CD4-positive, alpha-beta T cell (primary cell): Measurements from ENCODE around the gene USP12. TPM values are rescaled to one million over a fixed set of nuclear protein-coding genes. Genes with fewer than 3 reads are reported as not detected.

Experiments
- ATAC-seq: fragments of 200-7000 bp; cut with Tn5 transposase; one replicate; pipeline ENCODE4 v1.10.0; 2022; ENCODE audit warnings: mild to moderate bottlenecking; ENCODE audit not compliant: poor library complexity
- CTCF ChIA-PET: fragments of 350-600 bp; sonication (Branson Sonifier 250); formaldehyde crosslinking; loops from one replicate; lab custom pipeline; 2021; ENCODE audit warnings: antibody characterized with exemption, inconsistent platforms; lab: Charles Lee
- POLR2A ChIA-PET: fragments of 350-600 bp; sonication (Branson Sonifier 250); formaldehyde crosslinking; loops from one replicate; lab custom pipeline; 2021; ENCODE audit warnings: antibody characterized with exemption, inconsistent platforms; lab: Charles Lee
- DNase-seq, 14 experiments: peaks; one replicate each; pipeline ENCODE4 v3.0.0-alpha.2; 2013 to 2020; ENCODE audit warnings: mixed read lengths in 2 of 14
- H3K27ac ChIP-seq, 2 donors: one replicate each; pipeline versions ENCODE4 v1.5.1 to v1.7.0; 2013; ENCODE audit warnings: low read length in 2 of 2, low read depth in 1 of 2, mild to moderate bottlenecking in 1 of 2
- H3K27me3 ChIP-seq, 2 experiments: 1 replicate in 1 of 2; 2 replicates in 1 of 2; pipeline versions ENCODE4 v1.6.1 to v1.7.0; 2013; ENCODE audit warnings: low read length in 2 of 2, control low read depth in 1 of 2, mild to moderate bottlenecking in 1 of 2, moderate library complexity in 1 of 2; ENCODE audit not compliant: insufficient read depth in 2 of 2, control insufficient read depth in 1 of 2
- H3K36me3 ChIP-seq: one replicate; pipeline ENCODE4 v1.6.1; 2013; ENCODE audit warnings: low read length, control low read depth; ENCODE audit not compliant: insufficient read depth
- H3K4me1 ChIP-seq: one replicate; pipeline ENCODE4 v1.6.1; 2013; ENCODE audit warnings: low read length, control low read depth; ENCODE audit not compliant: insufficient read depth
- H3K4me3 ChIP-seq: one replicate; pipeline ENCODE4 v1.5.1; 2013; ENCODE audit warnings: mild to moderate bottlenecking, low read length, moderate library complexity
- H3K9me3 ChIP-seq, 2 experiments: 1 replicate in 1 of 2; 2 replicates in 1 of 2; pipeline versions ENCODE4 v1.6.1 to v1.7.0; 2013; ENCODE audit warnings: low read length in 2 of 2, mild to moderate bottlenecking in 2 of 2, control low read depth in 1 of 2, moderate library complexity in 1 of 2; ENCODE audit not compliant: control insufficient read depth in 1 of 2, insufficient read depth in 1 of 2
- H3K27ac Mint-ChIP-seq: one replicate; pipeline ENCODE4 v1.8.0; 2020; ENCODE audit warnings: mixed read lengths
- H3K27me3 Mint-ChIP-seq: one replicate; pipeline ENCODE4 v1.8.0; 2021; ENCODE audit warnings: mixed read lengths
- H3K36me3 Mint-ChIP-seq: one replicate; pipeline ENCODE4 v1.8.0; 2021; ENCODE audit warnings: low read depth, mixed read lengths
- H3K4me1 Mint-ChIP-seq: one replicate; pipeline ENCODE4 v1.8.0; 2021; ENCODE audit warnings: low read depth, mixed read lengths
- H3K4me3 Mint-ChIP-seq: one replicate; pipeline ENCODE4 v1.8.0; 2020; ENCODE audit warnings: mild to moderate bottlenecking, mixed read lengths
- H3K9me3 Mint-ChIP-seq: one replicate; pipeline ENCODE4 v1.8.0; 2020; ENCODE audit warnings: mixed read lengths
- CTCF ChIP-seq: fragments of 200-600 bp; IDR thresholded peaks from one replicate; pipeline ENCODE4 v1.8.0; 2022; ENCODE audit warnings: antibody characterized with exemption, mild to moderate bottlenecking
- intact Hi-C, 2 experiments: fragments of 100-400 bp; cut with DNase I in 1 of 2; cut with micrococcal nuclease in 1 of 2; formaldehyde crosslinking; loops; one replicate each; pipeline versions ENCODE4 v1.15.1 to v1.9.0; 2023 to 2025; cut with DNase I, micrococcal nuclease
- total RNA-seq, 174 experiments: library from RNA in 2 of 174; stranded (reverse) in 2 of 174; gene quantifications; one replicate each; pipeline ENCODE4 v1.2.3 and lab custom pipeline; 2021 to 2026

USP12 gene
- total RNA-seq, 2 experiments from 2014 or later: 56.9 to 58.8 TPM

DNA sequence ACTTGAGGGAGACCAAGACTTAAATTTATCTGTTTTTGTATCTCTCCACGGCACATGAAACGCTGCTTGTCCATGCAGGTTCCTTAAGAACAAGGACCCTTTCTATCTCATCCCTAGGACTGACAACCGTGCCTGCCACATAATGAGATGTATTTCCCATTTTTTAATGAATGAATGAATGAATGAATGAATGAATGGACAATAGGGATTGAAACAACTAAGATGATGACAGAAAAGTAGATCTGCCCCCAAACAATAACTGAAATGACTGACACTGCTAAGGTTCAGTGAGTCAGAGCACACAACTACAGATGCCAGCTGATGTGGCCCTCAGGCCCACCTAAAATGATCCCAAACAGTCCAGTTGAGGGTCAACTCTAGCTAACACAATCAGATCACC lies 69.8 kb downstream of the USP12 start:
- intact Hi-C loops: no loop called here
- POLR2A ChIA-PET: no interaction called here
- Mint-ChIP-seq H3K27me3 (no peaks in the 10 kb centered on the region), H3K27ac (no peak overlapping the region), H3K9me3 (no peaks in the 10 kb centered on the region), H3K4me1 (peaks cover 21% of the 10 kb centered on the region), H3K4me3 (no peak overlapping the region), H3K36me3 (peaks cover 74% of the 10 kb centered on the region)
- Histone ChIP-seq H3K4me1 (no peaks in the 10 kb centered on the region), H3K4me3 (no peak overlapping the region), H3K27ac (no peak overlapping the region), H3K36me3 (peaks cover 29% of the 10 kb centered on the region), H3K27me3 (no peaks in the 10 kb centered on the region), H3K9me3 (no peaks in the 10 kb centered on the region)
- no peak for DNase-seq
- no peak for TF ChIP-seq CTCF
- no peak for ATAC-seq
- CTCF ChIA-PET: no interaction called here

DNA sequence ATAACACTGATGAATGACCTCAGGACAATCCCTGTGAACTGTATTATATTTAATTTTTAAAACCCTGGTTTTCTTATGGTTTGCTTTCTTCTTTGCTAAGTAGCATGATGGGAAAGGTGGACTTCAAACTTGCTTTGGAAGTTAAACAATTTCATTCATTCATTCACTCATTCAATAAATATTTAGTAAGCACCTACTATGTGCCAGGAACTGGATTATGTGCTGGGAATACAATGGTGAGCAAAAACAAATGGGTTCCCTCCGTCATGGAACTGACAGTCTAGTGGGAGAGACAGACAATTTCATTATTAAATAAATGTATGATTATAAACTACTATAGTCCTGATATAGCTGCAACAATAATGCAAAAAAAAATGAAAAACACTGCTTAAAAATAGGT lies 70.3 kb downstream of the USP12 start:
- H3K9me3 Mint-ChIP-seq: no peaks in the 10 kb centered on the region
- Histone ChIP-seq H3K4me3 (no peak overlapping the region), H3K27ac (no peak overlapping the region), H3K4me1 (no peaks in the 10 kb centered on the region), H3K27me3 (no peaks in the 10 kb centered on the region), H3K9me3 (no peaks in the 10 kb centered on the region), H3K36me3 (peaks cover 29% of the 10 kb centered on the region)
- H3K27ac Mint-ChIP-seq: no peak overlapping the region
- H3K4me1 Mint-ChIP-seq: peaks cover 21% of the 10 kb centered on the region
- ATAC-seq: no peak
- H3K36me3 Mint-ChIP-seq: peaks cover 73% of the 10 kb centered on the region
- H3K27me3 Mint-ChIP-seq: no peaks in the 10 kb centered on the region
- H3K4me3 Mint-ChIP-seq: no peak overlapping the region
- intact Hi-C loops: no loop called here
- ChIA-PET CTCF (no interaction called here), POLR2A (no interaction called here)
- TF ChIP-seq CTCF: no peak
- no peak for DNase-seq

- Mint-ChIP-seq H3K27ac (no peak overlapping the region), H3K9me3 (no peaks in the 10 kb centered on the region), H3K4me1 (peaks cover 21% of the 10 kb centered on the region), H3K4me3 (no peak overlapping the region), H3K27me3 (no peaks in the 10 kb centered on the region), H3K36me3 (peaks cover 79% of the 10 kb centered on the region)
- intact Hi-C loops: loop anchor here in 1 of 2 experiments (5.0 kb wide), 1 partner anchor 75 kb away; the partner anchor contains the start of gene USP12
- Histone ChIP-seq H3K27me3 (no peaks in the 10 kb centered on the region), H3K9me3 (no peaks in the 10 kb centered on the region), H3K27ac (no peak overlapping the region), H3K4me3 (no peak overlapping the region), H3K4me1 (no peaks in the 10 kb centered on the region), H3K36me3 (peaks cover 28% of the 10 kb centered on the region)
- TF ChIP-seq CTCF: no peak
- no peak for DNase-seq
- ChIA-PET POLR2A (no interaction called here), CTCF (no interaction called here)
- no peak for ATAC-seq
These were observed 73.9 kb downstream of the USP12 start for GRCh38 chr13:27097691-27098090.
